Neural cell (in vitro differentiated cells): Measurements from ENCODE around the gene GFOD2. TPM values are rescaled to one million over a fixed set of nuclear protein-coding genes. Genes with fewer than 3 reads are reported as not detected.

Experiments used
- H2AFZ ChIP-seq: fragments of 200-600, 300-800 bp; sonication (generic), shearing (Covaris generic); 2 replicates; pipeline ENCODE4 v1.6.0; 2014; ENCODE audit warnings: low read depth, mild to moderate bottlenecking, antibody characterized with exemption, low read length, moderate library complexity
- H3F3A ChIP-seq: fragments of 200-600 bp; shearing (Covaris generic); 2 replicates; pipeline ENCODE4 v1.6.1; 2016; ENCODE audit warnings: mild to moderate bottlenecking, moderate library complexity, mixed read lengths, antibody characterized with exemption, low read length; ENCODE audit not compliant: insufficient read depth, poor library complexity, severe bottlenecking
- H3K27ac ChIP-seq: fragments of 200-600, 300-800 bp; sonication (generic), shearing (Covaris generic); 2 replicates; pipeline ENCODE4 v1.5.1; 2014; ENCODE audit warnings: mild to moderate bottlenecking, low read length, moderate library complexity
- H3K27me3 ChIP-seq: fragments of 300-800, 200-600 bp; sonication (generic), shearing (Covaris generic); 2 replicates; pipeline ENCODE4 v1.6.0; 2014; ENCODE audit warnings: mild to moderate bottlenecking, low read depth, low read length, moderate library complexity; ENCODE audit not compliant: insufficient read depth
- H3K36me3 ChIP-seq: fragments of 300-800, 200-600 bp; sonication (generic), shearing (Covaris generic); 2 replicates; pipeline ENCODE4 v1.5.1; 2014; ENCODE audit warnings: mild to moderate bottlenecking, antibody characterized with exemption, low read length, moderate library complexity; ENCODE audit not compliant: insufficient read depth
- H3K4me2 ChIP-seq: fragments of 300-800, 200-600 bp; sonication (generic), shearing (Covaris generic); 2 replicates; pipeline ENCODE4 v1.6.0; 2014; ENCODE audit warnings: mild to moderate bottlenecking, low read length
- H3K4me3 ChIP-seq: fragments of 300-800, 200-600 bp; sonication (generic), shearing (Covaris generic); 2 replicates; pipeline ENCODE4 v1.5.1; 2014; ENCODE audit warnings: mild to moderate bottlenecking, low read length, moderate library complexity
- H3K79me2 ChIP-seq: fragments of 200-600 bp; shearing (Covaris generic); replicated peaks from 2 replicates; pipeline ENCODE4 v1.6.0; 2014; ENCODE audit warnings: mild to moderate bottlenecking, low read length, moderate library complexity; ENCODE audit not compliant: insufficient read depth
- H3K9ac ChIP-seq: fragments of 300-800, 200-600 bp; sonication (generic), shearing (Covaris generic); 2 replicates; pipeline ENCODE4 v1.6.1; 2016; ENCODE audit warnings: mild to moderate bottlenecking, low read length, mixed read lengths
- H3K9me2 ChIP-seq: fragments of 200-600 bp; shearing (Covaris generic); 2 replicates; pipeline ENCODE4 v1.6.1; 2016; ENCODE audit warnings: mild to moderate bottlenecking, low read length, mixed read lengths; ENCODE audit not compliant: insufficient read depth
- H3K9me3 ChIP-seq: fragments of 200-600, 300-800 bp; sonication (generic), shearing (Covaris generic); 2 replicates; pipeline ENCODE4 v1.6.1; 2016; ENCODE audit warnings: mild to moderate bottlenecking, mixed run types, low read length, moderate library complexity, mixed read lengths
- H4K20me1 ChIP-seq: fragments of 200-600 bp; shearing (Covaris generic); 2 replicates; pipeline ENCODE4 v1.6.1; 2016; ENCODE audit warnings: mild to moderate bottlenecking, mixed run types; ENCODE audit not compliant: insufficient read depth
- EP300 ChIP-seq: fragments of 450-650 bp; conservative IDR thresholded peaks from 2 replicates; pipeline ENCODE4 v1.6.1; 2014; ENCODE audit warnings: antibody characterized with exemption, mild to moderate bottlenecking, moderate library complexity; ENCODE audit not compliant: poor library complexity, severe bottlenecking
- EZH2 ChIP-seq: fragments of 200-600, 300-800 bp; shearing (Covaris generic), sonication (generic); IDR thresholded peaks from 2 replicates; pipeline ENCODE4 v1.6.1; 2014; ENCODE audit warnings: antibody characterized with exemption, low read length, borderline replicate concordance, mild to moderate bottlenecking; ENCODE audit not compliant: insufficient read depth, poor library complexity, severe bottlenecking
- MXI1 ChIP-seq: fragments of 450-650 bp; conservative IDR thresholded peaks from 2 replicates; pipeline ENCODE4 v1.6.1; 2014; ENCODE audit warnings: antibody characterized with exemption, mild to moderate bottlenecking; ENCODE audit not compliant: poor library complexity, severe bottlenecking
- POLR2AphosphoS5 ChIP-seq: IDR thresholded peaks from 2 replicates; pipeline ENCODE4 v1.6.1; 2012
- RAD21 ChIP-seq: fragments of 450-650 bp; conservative IDR thresholded peaks from 2 replicates; pipeline ENCODE4 v1.6.1; 2014; ENCODE audit warnings: antibody characterized with exemption, mild to moderate bottlenecking, moderate library complexity
- SMC3 ChIP-seq: fragments of 450-650 bp; conservative IDR thresholded peaks from 2 replicates; pipeline ENCODE4 v1.6.1; 2014; ENCODE audit warnings: antibody characterized with exemption, mild to moderate bottlenecking, moderate library complexity; ENCODE audit not compliant: poor library complexity
- TAF1 ChIP-seq: IDR thresholded peaks from 2 replicates; pipeline ENCODE4 v1.6.1; 2012; ENCODE audit warnings: low read depth
- polyA plus RNA-seq: library from polyadenylated mRNA; depleted of rRNA; stranded (reverse); fragments of >200 nt; gene quantifications from 2 replicates; pipeline ENCODE4 v1.2.3, GENCODE V29; 2014
- TF ChIP-seq, protein P1 (sequence below): IDR thresholded peaks from 2 replicates; pipeline ENCODE4 v1.6.1; 2012; ENCODE audit warnings: borderline replicate concordance
- TF ChIP-seq, protein P2 (sequence below): fragments of 450-650 bp; IDR thresholded peaks from 2 replicates; pipeline ENCODE4 v1.5.1; 2014; ENCODE audit warnings: antibody characterized with exemption, mild to moderate bottlenecking, moderate library complexity; ENCODE audit not compliant: poor library complexity, severe bottlenecking

The GFOD2 gene
- polyA plus RNA-seq, 1 donor from 2014 or later = 88.4 TPM

DNA sequence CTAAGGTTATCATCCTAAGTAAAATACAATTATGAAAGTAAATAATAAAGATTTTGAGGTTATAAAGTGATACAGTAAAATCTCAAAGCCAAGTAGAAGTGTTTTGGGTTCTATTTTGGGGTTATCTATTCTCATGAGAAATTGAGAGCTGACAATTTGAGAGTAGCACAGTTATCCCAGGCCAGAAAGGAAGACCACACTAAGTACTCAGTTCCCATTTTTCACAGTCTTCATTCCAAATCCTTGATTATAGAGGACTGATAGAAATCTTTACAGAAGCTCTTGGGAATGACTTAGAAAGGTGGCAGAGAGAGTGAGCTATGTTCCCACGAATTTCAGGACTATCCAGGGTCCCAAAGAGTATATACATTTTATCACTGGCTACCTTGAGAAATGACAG, 4.6 kb downstream of the GFOD2 start:
- no peaks in the 10 kb centered on the region for H3K9me3 ChIP-seq
- no peaks in the 10 kb centered on the region for H3F3A ChIP-seq
- no peak overlapping the region for H2AFZ ChIP-seq
- no peaks in the 10 kb centered on the region for H3K27me3 ChIP-seq
- H3K4me2 ChIP-seq = no peak overlapping the region
- H3K36me3 ChIP-seq = no peaks in the 10 kb centered on the region
- peaks cover 76% of the 10 kb centered on the region for H3K79me2 ChIP-seq
- peaks cover 9% of the 10 kb centered on the region for H4K20me1 ChIP-seq
- TF ChIP-seq, protein P1, sequence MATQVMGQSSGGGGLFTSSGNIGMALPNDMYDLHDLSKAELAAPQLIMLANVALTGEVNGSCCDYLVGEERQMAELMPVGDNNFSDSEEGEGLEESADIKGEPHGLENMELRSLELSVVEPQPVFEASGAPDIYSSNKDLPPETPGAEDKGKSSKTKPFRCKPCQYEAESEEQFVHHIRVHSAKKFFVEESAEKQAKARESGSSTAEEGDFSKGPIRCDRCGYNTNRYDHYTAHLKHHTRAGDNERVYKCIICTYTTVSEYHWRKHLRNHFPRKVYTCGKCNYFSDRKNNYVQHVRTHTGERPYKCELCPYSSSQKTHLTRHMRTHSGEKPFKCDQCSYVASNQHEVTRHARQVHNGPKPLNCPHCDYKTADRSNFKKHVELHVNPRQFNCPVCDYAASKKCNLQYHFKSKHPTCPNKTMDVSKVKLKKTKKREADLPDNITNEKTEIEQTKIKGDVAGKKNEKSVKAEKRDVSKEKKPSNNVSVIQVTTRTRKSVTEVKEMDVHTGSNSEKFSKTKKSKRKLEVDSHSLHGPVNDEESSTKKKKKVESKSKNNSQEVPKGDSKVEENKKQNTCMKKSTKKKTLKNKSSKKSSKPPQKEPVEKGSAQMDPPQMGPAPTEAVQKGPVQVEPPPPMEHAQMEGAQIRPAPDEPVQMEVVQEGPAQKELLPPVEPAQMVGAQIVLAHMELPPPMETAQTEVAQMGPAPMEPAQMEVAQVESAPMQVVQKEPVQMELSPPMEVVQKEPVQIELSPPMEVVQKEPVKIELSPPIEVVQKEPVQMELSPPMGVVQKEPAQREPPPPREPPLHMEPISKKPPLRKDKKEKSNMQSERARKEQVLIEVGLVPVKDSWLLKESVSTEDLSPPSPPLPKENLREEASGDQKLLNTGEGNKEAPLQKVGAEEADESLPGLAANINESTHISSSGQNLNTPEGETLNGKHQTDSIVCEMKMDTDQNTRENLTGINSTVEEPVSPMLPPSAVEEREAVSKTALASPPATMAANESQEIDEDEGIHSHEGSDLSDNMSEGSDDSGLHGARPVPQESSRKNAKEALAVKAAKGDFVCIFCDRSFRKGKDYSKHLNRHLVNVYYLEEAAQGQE = no peak
- TF ChIP-seq EZH2 = no peak
- TF ChIP-seq POLR2AphosphoS5 = no peak
- TF ChIP-seq TAF1 = no peak
- TF ChIP-seq, protein P2, sequence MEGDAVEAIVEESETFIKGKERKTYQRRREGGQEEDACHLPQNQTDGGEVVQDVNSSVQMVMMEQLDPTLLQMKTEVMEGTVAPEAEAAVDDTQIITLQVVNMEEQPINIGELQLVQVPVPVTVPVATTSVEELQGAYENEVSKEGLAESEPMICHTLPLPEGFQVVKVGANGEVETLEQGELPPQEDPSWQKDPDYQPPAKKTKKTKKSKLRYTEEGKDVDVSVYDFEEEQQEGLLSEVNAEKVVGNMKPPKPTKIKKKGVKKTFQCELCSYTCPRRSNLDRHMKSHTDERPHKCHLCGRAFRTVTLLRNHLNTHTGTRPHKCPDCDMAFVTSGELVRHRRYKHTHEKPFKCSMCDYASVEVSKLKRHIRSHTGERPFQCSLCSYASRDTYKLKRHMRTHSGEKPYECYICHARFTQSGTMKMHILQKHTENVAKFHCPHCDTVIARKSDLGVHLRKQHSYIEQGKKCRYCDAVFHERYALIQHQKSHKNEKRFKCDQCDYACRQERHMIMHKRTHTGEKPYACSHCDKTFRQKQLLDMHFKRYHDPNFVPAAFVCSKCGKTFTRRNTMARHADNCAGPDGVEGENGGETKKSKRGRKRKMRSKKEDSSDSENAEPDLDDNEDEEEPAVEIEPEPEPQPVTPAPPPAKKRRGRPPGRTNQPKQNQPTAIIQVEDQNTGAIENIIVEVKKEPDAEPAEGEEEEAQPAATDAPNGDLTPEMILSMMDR = no peak
- TF ChIP-seq EP300 = no peak
- TF ChIP-seq SMC3 = no peak
- no peak overlapping the region for H3K27ac ChIP-seq
- H3K9me2 ChIP-seq = no peaks in the 10 kb centered on the region
- no peak overlapping the region for H3K4me3 ChIP-seq
- H3K9ac ChIP-seq = no peak overlapping the region

DNA sequence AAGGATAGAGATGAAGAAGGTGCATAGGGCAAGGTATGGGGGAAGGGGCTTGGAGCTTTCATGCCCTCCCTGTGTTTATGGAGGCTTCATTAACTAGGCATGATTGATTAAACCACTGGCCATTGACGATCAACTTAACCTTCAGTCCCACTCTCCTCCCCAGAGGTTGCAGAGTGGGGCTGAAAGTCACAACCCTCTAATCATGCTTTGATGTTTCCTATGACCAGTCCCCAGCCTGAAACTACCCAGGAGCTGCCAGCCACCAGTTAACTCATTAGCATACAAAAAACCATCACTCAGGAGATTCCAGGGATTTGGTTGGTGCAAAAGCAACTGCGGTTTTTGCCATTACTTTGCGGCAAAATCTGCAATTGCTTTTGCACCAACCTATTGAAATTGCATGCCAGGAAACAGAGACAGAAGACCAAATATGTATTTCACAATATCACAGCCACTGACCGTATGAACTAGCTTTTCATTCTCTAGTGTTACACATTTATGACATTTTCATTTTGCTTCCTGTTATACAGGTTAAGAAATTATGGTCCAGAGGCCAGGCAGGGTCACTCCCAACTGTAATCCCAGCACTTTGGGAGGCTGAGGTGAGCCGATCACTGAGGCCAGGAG, 5.4 kb downstream of the GFOD2 start:
- Histone ChIP-seq H3K4me3 (no peak overlapping the region), H3F3A (no peaks in the 10 kb centered on the region), H3K9me2 (no peaks in the 10 kb centered on the region), H3K27ac (no peak overlapping the region), H3K36me3 (no peaks in the 10 kb centered on the region), H4K20me1 (peaks cover 9% of the 10 kb centered on the region), H3K79me2 (peaks cover 81% of the 10 kb centered on the region), H2AFZ (no peak overlapping the region), H3K4me2 (no peak overlapping the region), H3K9ac (no peak overlapping the region), H3K9me3 (no peaks in the 10 kb centered on the region), H3K27me3 (no peaks in the 10 kb centered on the region)
- no peak for TF ChIP-seq SMC3
- TF ChIP-seq TAF1 = no peak
- TF ChIP-seq EP300 = no peak
- TF ChIP-seq, protein P1 = no peak
- TF ChIP-seq, protein P2 = no peak
- no peak for TF ChIP-seq POLR2AphosphoS5
- TF ChIP-seq RAD21 = no peak
- TF ChIP-seq MXI1 = no peak
- TF ChIP-seq EZH2 = no peak
